Measurements from ENCODE around the gene TMEM59L. TPM values are rescaled to one million over a fixed set of nuclear protein-coding genes. Genes with fewer than 3 reads are reported as not detected.

TMEM59L gene
- total and polyA plus RNA-seq, 9 of the 15 experiments (the other 6 are each of a cell fraction or from before 2014, with no cell fraction given): 0.37 TPM; not detected in 8

- Histone ChIP-seq H3K9me3 (replicated peaks; ENCODE audit: control insufficient read depth, insufficient read depth, low read depth, low read length) (no peaks in the 10 kb centered on the region), H3K9me1 (ENCODE audit: control insufficient read depth, insufficient read depth, low read length) (no peaks in the 10 kb centered on the region), H2AFZ (ENCODE audit: low read depth, low read length) (no peak overlapping the region), H3K36me3 (ENCODE audit: control insufficient read depth, insufficient read depth, low read length) (no peaks in the 10 kb centered on the region), H3K9ac (ENCODE audit: insufficient read depth in 1 of 2, low read depth in 2 of 2, low read length in 2 of 2) (no peak overlapping the region), H3K4me2 (ENCODE audit: insufficient read depth, low read length) (no peak overlapping the region), H4K20me1 (replicated peaks; ENCODE audit: control insufficient read depth, insufficient read depth, low read length) (peaks cover 26% of the 10 kb centered on the region), H3K4me1 (replicated peaks in 1 of 2; ENCODE audit: control insufficient read depth in 2 of 2, insufficient read depth in 2 of 2, low read length in 2 of 2) (peaks cover 0 to 64% of the 10 kb centered on the region in 2 experiments; a peak in 2 of 5 replicates), H3K79me2 (ENCODE audit: control insufficient read depth, insufficient read depth, low read length) (no peaks in the 10 kb centered on the region), H3K27ac (ENCODE audit: extremely low read depth, low read depth, low read length) (no peak overlapping the region), H3K4me3 (no peak overlapping the region), H3K27me3 (ENCODE audit: control insufficient read depth in 2 of 2, insufficient read depth in 2 of 2, low read length in 2 of 2) (peaks cover 59 to 87% of the 10 kb centered on the region in 2 experiments)
- TF ChIP-seq HDGF (IDR thresholded peaks at IDR 0.05) (no peak), KLF13 (tag; IDR thresholded peaks at IDR 0.05; ENCODE audit: borderline replicate concordance, low read depth) (no peak), SMC3 (conservative IDR thresholded peaks at IDR 0.05; ENCODE audit: insufficient read depth, low read depth, low read length) (no peak), ZNF134 (CRISPR knock-in tag; conservative IDR thresholded peaks at IDR 0.05) (no peak)
- DNase-seq (ENCODE audit: extremely low read depth in 1 of 4, low spot score in 3 of 4) (no peak), FAIRE-seq (no peak), ATAC-seq (no peak)
- in situ Hi-C loops (cut with MboI) (no loop called here), intact Hi-C loops (cut with micrococcal nuclease) (no loop called here)
- ChIA-PET POLR2A (interaction anchor here (1.0 kb wide), 1 partner anchor 21 kb away, joined by 3 read pairs; no protein-coding TSS in a partner anchor), CTCF (ENCODE audit: low intra/inter-chr PET ratio) (no interaction called here)
- BruUV-seq (replicated peaks): no TSS peak
- WGBS (ENCODE audit: insufficient coverage, low coverage, missing lambda C conversion rate): 5% methylated on average over 3 of the region's 3 CpGs
Measured at GRCh38 chr19:18610245-18610555, 2.5 kb upstream of the TMEM59L start.

GRCh38 chr19:18610556-18611326 is 1.9 kb upstream of the TMEM59L start:
- intact Hi-C loops (cut with micrococcal nuclease): no loop called here

More at GRCh38 chr19:18610556-18611326, 1.9 kb upstream of the TMEM59L start:
- H3K79me2 ChIP-seq (ENCODE audit: control insufficient read depth, insufficient read depth, low read length): no peaks in the 10 kb centered on the region
- ChIA-PET CTCF (ENCODE audit: low intra/inter-chr PET ratio) (no interaction called here), POLR2A (interaction anchor here (1.0 kb wide), 1 partner anchor 22 kb away, joined by 3 read pairs; no protein-coding TSS in a partner anchor)
- WGBS (ENCODE audit: insufficient coverage, low coverage, missing lambda C conversion rate): 5% methylated on average over 13 of the region's 45 CpGs
- in situ Hi-C loops (cut with MboI): no loop called here
- peak; percentile 91; the same call in 1 of the 2 replicates for TF ChIP-seq EZH2 (IDR thresholded peaks at IDR 0.05; ENCODE audit: borderline replicate concordance, low read depth, low read length)
- no peak for TF ChIP-seq U2AF2 (optimal IDR thresholded peaks at IDR 0.05; ENCODE audit: low read depth, low read length)
- TF ChIP-seq, protein P1, sequence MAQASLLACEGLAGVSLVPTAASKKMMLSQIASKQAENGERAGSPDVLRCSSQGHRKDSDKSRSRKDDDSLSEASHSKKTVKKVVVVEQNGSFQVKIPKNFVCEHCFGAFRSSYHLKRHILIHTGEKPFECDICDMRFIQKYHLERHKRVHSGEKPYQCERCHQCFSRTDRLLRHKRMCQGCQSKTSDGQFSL (CRISPR knock-in tag; IDR thresholded peaks at IDR 0.05): 0 out of 2 replicates have a peak, but pooled peaks have one; percentile 24
- TF ChIP-seq, protein P1 (tag; IDR thresholded peaks at IDR 0.05): no peak
- no peak for TF ChIP-seq PHB2 (IDR thresholded peaks at IDR 0.05; ENCODE audit: low read depth)
- H3K9ac ChIP-seq (ENCODE audit: insufficient read depth in 1 of 2, low read depth in 2 of 2, low read length in 2 of 2): no peak overlapping the region
- peaks cover 26% of the 10 kb centered on the region for H4K20me1 ChIP-seq (replicated peaks; ENCODE audit: control insufficient read depth, insufficient read depth, low read length)
- FAIRE-seq: no peak
- no peaks in the 10 kb centered on the region for H3K9me3 ChIP-seq (replicated peaks; ENCODE audit: control insufficient read depth, insufficient read depth, low read depth, low read length)
- no peak overlapping the region for H3K4me3 ChIP-seq
- H2AFZ ChIP-seq (ENCODE audit: low read depth, low read length): no peak overlapping the region
- peaks cover 53 to 84% of the 10 kb centered on the region in 2 experiments for H3K27me3 ChIP-seq (ENCODE audit: control insufficient read depth in 2 of 2, insufficient read depth in 2 of 2, low read length in 2 of 2)
- DNase-seq (ENCODE audit: extremely low read depth in 1 of 4, low spot score in 3 of 4): peak in 1 of 4 experiments; percentile 9
- no peaks in the 10 kb centered on the region for H3K9me1 ChIP-seq (ENCODE audit: control insufficient read depth, insufficient read depth, low read length)
- H3K4me1 ChIP-seq (replicated peaks in 1 of 2; ENCODE audit: control insufficient read depth in 2 of 2, insufficient read depth in 2 of 2, low read length in 2 of 2): peaks cover 0 to 58% of the 10 kb centered on the region in 2 experiments; a peak in 2 of 5 replicates
- no peaks in the 10 kb centered on the region for H3K36me3 ChIP-seq (ENCODE audit: control insufficient read depth, insufficient read depth, low read length)
- H3K27ac ChIP-seq (ENCODE audit: extremely low read depth, low read depth, low read length): no peak overlapping the region
- ATAC-seq: no peak
- BruUV-seq (replicated peaks): no TSS peak
- no peak overlapping the region for H3K4me2 ChIP-seq (ENCODE audit: insufficient read depth, low read length)
